Transverse colon (tissue), 3 donors: ENCODE data around the gene KLHL25.

ENCODE experiments used
- CTCF ChIP-seq, 5 experiments: fragments of 200-600 bp in 3 of 5; fragments of 450-650 bp in 2 of 5; sonication (generic) in 3 of 5; IDR thresholded peaks; 1 replicate in 2 of 5; 2 replicates in 3 of 5; pipeline ENCODE4 v1.5.1; 2016 to 2017; ENCODE audit warnings: antibody characterized with exemption in 5 of 5, inconsistent platforms in 3 of 5, mild to moderate bottlenecking in 2 of 5, moderate library complexity in 1 of 5
- POLR2A ChIP-seq: fragments of 450-650 bp; IDR thresholded peaks from one replicate; pipeline ENCODE4 v1.6.1; 2016; ENCODE audit warnings: antibody characterized with exemption, mild to moderate bottlenecking, moderate library complexity

GRCh38 chr15:85767785-85768529 is 26.8 kb downstream of the KLHL25 start:
- no peak for TF ChIP-seq CTCF (IDR thresholded peaks at IDR 0.05)
- TF ChIP-seq POLR2A: no peak
